ENCODE measurements around the gene DTWD1.

DNA sequence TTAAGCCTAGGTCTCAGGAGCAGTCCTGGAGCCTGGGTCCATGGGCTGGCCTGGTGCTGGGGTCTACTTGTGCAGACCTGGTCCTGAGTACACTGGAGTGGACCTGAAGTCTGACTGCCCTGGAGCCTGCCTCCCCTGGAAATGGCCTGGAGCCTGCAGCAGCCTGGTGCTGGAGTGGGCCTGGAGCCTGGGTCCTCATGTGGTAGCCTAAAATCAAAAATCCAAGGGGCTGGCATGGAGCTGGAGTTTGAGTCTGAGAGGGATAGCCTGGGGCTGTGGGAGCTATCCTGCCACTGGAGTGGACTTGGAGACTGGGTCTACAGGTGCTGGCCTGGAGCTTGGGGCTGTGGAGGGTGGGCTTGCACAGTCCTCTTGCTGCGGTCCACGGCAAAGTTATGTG, 15.3 kb upstream of the DTWD1 start:
- no peak for TF ChIP-seq EZH2 (optimal IDR thresholded peaks at IDR 0.05; ENCODE audit: low read depth, low read length)
- TF ChIP-seq, protein P1, sequence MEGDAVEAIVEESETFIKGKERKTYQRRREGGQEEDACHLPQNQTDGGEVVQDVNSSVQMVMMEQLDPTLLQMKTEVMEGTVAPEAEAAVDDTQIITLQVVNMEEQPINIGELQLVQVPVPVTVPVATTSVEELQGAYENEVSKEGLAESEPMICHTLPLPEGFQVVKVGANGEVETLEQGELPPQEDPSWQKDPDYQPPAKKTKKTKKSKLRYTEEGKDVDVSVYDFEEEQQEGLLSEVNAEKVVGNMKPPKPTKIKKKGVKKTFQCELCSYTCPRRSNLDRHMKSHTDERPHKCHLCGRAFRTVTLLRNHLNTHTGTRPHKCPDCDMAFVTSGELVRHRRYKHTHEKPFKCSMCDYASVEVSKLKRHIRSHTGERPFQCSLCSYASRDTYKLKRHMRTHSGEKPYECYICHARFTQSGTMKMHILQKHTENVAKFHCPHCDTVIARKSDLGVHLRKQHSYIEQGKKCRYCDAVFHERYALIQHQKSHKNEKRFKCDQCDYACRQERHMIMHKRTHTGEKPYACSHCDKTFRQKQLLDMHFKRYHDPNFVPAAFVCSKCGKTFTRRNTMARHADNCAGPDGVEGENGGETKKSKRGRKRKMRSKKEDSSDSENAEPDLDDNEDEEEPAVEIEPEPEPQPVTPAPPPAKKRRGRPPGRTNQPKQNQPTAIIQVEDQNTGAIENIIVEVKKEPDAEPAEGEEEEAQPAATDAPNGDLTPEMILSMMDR (IDR thresholded peaks at IDR 0.05; ENCODE audit: low read length): no peak
